Astrocyte (in vitro differentiated cells and primary cell): ENCODE measurements around the gene CACNA1E.

Source experiments
- EZH2 ChIP-seq: IDR thresholded peaks from 2 replicates; pipeline ENCODE4 v1.6.1; 2012; ENCODE audit warnings: mild to moderate bottlenecking, low read length, inconsistent platforms; ENCODE audit not compliant: insufficient read depth
- TF ChIP-seq, protein P1 (sequence below): IDR thresholded peaks from 2 replicates; pipeline ENCODE4 v1.5.1; 2011; ENCODE audit warnings: low read depth, mild to moderate bottlenecking, inconsistent platforms, low read length, moderate library complexity; ENCODE audit not compliant: insufficient read depth

GRCh38 chr1:181748013-181748412, 264.7 kb downstream of the CACNA1E start:
- TF ChIP-seq, protein P1, sequence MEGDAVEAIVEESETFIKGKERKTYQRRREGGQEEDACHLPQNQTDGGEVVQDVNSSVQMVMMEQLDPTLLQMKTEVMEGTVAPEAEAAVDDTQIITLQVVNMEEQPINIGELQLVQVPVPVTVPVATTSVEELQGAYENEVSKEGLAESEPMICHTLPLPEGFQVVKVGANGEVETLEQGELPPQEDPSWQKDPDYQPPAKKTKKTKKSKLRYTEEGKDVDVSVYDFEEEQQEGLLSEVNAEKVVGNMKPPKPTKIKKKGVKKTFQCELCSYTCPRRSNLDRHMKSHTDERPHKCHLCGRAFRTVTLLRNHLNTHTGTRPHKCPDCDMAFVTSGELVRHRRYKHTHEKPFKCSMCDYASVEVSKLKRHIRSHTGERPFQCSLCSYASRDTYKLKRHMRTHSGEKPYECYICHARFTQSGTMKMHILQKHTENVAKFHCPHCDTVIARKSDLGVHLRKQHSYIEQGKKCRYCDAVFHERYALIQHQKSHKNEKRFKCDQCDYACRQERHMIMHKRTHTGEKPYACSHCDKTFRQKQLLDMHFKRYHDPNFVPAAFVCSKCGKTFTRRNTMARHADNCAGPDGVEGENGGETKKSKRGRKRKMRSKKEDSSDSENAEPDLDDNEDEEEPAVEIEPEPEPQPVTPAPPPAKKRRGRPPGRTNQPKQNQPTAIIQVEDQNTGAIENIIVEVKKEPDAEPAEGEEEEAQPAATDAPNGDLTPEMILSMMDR = no peak
- no peak for TF ChIP-seq EZH2
